GM23248 (cell line): Measurements from ENCODE around the gene CEP85.

Source experiments
- EZH2 ChIP-seq: fragments of 200-600 bp; sonication (generic); IDR thresholded peaks from 2 replicates; pipeline ENCODE4 v1.6.1; 2018; ENCODE audit warnings: antibody characterized with exemption, mild to moderate bottlenecking; ENCODE audit not compliant: insufficient read depth, poor library complexity, severe bottlenecking
- EZH2phosphoT487 ChIP-seq: fragments of 200-600 bp; sonication (generic); IDR thresholded peaks from 2 replicates; pipeline ENCODE4 v1.6.1; 2018; ENCODE audit warnings: antibody characterized with exemption, moderate library complexity, mild to moderate bottlenecking, low read depth; ENCODE audit not compliant: insufficient read depth

DNA sequence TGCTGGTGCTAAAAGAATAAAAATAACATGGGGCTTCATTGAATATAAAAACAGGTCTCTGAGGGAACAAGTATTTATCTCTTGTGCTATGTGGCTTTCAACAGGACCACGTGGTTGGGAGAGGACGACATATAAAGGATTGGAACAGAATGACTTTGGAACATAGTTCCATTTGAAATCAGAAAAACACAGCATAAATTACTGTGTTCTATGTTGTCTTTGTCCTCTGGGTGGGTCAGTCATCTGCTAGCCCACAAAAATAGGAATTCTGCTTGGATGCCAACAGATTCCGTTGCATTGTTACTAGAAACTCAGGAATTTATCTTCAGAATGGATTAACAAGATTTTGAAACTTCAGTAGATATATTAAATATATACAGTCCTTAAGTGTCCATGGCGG, 5.9 kb downstream of the CEP85 start:
- TF ChIP-seq EZH2 (no peak), EZH2phosphoT487 (no peak)
